Peyer's patch (tissue), 4 donors: ENCODE results near the gene OLFM2. TPM values are rescaled to one million over a fixed set of nuclear protein-coding genes. Genes with fewer than 3 reads are reported as not detected.

ENCODE experiments used
- DNase-seq, 3 donors: peaks; one replicate each; pipeline ENCODE4 v3.0.0-alpha.2; 2017 to 2019
- H3K27ac ChIP-seq, 4 donors: fragments of 200-600 bp; sonication (generic); one replicate each; pipeline ENCODE4 v1.5.1; 2016 to 2019
- H3K27me3 ChIP-seq, 2 donors: fragments of 200-600 bp; sonication (generic); one replicate each; pipeline ENCODE4 v1.5.1; 2019
- H3K36me3 ChIP-seq, 3 donors: fragments of 200-600 bp; sonication (generic); one replicate each; pipeline ENCODE4 v1.5.1; 2016 to 2019
- H3K4me1 ChIP-seq, 4 donors: fragments of 200-600 bp; sonication (generic); one replicate each; pipeline ENCODE4 v1.5.1; 2016 to 2019
- H3K4me3 ChIP-seq, 4 donors: fragments of 200-600 bp; sonication (generic); 1 replicate in 3 of 4; 2 replicates in 1 of 4; pipeline ENCODE4 v1.5.1; 2016 to 2019; ENCODE audit warnings: mild to moderate bottlenecking in 1 of 4
- H3K9me3 ChIP-seq, 4 donors: fragments of 200-600 bp; sonication (generic); one replicate each; pipeline ENCODE4 v1.5.1; 2016 to 2019; ENCODE audit warnings: mild to moderate bottlenecking in 1 of 4
- POLR2A ChIP-seq, 2 donors: fragments of 450-650 bp; IDR thresholded peaks; one replicate each; pipeline ENCODE4 v1.5.1; 2017; ENCODE audit warnings: antibody characterized with exemption in 2 of 2, mild to moderate bottlenecking in 2 of 2, moderate library complexity in 2 of 2
- total RNA-seq, 4 donors: library from RNA; depleted of rRNA; stranded (reverse); fragments of >200 nt; gene quantifications; one replicate each; pipeline ENCODE4 v1.1.0, GENCODE V29; 2016
- TF ChIP-seq, protein P1 (sequence below), 6 experiments: fragments of 450-650 bp in 4 of 6; fragments of 200-600 bp in 2 of 6; sonication (generic) in 1 of 6; IDR thresholded peaks; one replicate each; pipeline ENCODE4 v1.5.1; 2017 to 2019; ENCODE audit warnings: antibody characterized with exemption in 6 of 6, mild to moderate bottlenecking in 3 of 6, moderate library complexity in 1 of 6

Gene OLFM2
- total RNA-seq, 4 donors from 2014 or later: 1.1 to 5.3 (median 2.1) TPM; not detected in 1

DNA sequence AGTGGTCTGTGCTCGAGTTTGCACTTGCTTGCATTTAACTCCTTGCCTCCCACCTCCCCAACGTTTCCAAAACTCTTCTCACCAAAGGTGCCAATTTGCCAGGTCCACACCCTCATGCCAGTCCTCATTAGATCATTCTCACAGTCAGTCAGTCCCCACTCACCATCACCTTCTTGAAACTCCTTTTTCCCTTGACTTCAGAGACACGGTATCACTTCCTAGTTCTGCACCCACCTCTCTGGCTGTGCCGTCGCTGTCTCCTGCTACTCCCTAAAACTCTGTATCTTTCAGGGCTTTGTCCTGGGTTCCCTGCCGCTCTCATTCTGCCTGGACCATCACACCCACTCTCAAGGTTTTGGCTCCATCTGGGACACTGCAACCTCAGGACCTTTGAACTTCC is 19.6 kb downstream of the OLFM2 start:
- H3K27me3 ChIP-seq: peaks cover 0 to 18% of the 10 kb centered on the region in 2 donors
- TF ChIP-seq, protein P1, sequence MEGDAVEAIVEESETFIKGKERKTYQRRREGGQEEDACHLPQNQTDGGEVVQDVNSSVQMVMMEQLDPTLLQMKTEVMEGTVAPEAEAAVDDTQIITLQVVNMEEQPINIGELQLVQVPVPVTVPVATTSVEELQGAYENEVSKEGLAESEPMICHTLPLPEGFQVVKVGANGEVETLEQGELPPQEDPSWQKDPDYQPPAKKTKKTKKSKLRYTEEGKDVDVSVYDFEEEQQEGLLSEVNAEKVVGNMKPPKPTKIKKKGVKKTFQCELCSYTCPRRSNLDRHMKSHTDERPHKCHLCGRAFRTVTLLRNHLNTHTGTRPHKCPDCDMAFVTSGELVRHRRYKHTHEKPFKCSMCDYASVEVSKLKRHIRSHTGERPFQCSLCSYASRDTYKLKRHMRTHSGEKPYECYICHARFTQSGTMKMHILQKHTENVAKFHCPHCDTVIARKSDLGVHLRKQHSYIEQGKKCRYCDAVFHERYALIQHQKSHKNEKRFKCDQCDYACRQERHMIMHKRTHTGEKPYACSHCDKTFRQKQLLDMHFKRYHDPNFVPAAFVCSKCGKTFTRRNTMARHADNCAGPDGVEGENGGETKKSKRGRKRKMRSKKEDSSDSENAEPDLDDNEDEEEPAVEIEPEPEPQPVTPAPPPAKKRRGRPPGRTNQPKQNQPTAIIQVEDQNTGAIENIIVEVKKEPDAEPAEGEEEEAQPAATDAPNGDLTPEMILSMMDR (IDR thresholded peaks at IDR 0.05): no peak
- TF ChIP-seq POLR2A (IDR thresholded peaks at IDR 0.05): no peak

DNA sequence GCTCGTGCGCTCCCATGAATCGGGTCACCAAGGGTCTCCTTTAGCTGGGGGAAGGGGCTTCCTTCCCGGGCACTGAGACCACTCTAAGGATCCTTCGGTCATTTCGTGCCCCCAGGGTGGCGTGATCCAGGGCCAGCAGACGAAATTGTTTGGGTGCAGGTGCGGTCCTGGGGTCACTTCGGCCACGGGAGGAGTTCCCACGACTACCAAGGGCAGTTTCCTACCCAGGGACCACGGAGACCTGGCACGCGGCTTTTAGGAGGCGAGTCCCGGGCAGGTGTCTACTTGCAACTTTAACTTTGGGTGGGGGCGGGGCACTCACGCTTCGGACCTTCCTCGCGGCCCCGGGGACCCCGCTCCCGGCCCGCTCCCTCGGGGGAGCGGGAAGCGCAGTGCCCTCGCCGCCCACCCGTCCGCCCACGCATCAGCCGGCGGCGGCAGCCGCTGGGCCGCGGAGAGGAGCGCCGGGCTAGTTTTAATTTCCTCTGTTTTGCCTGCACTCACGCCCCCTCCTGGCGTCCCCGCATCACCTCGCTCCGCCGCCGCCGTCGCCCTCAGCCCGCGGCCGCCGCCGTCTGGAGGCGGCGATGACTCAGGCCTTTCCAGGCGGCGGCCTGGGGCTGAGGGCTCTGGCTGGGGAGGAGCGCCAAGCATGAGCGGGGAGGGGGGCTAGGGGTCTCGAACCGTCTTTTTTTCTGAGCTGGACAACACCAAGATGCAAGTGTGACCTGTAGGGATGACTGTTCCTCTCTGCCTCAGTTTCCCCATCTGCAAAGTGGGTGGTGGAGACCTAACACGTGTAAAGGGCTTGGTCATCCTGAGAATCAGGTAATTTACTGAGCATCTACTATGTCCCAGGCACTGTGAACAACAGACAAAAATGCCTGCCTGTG is 21.8 kb downstream of the OLFM2 start:
- H3K4me1 ChIP-seq: peaks cover 0 to 21% (median 16%) of the 10 kb centered on the region in 4 donors
- H3K4me3 ChIP-seq: peak overlapping the region; percentile 17 to 57 (median 50)
- H3K36me3 ChIP-seq: no peaks in the 10 kb centered on the region
- no peak for TF ChIP-seq POLR2A (IDR thresholded peaks at IDR 0.05)
- TF ChIP-seq, protein P1 (IDR thresholded peaks at IDR 0.05): peak; percentile 24 to 53 (median 46)
- peak; percentile 55 to 84 (median 73) for DNase-seq
- H3K9me3 ChIP-seq: no peaks in the 10 kb centered on the region
- H3K27ac ChIP-seq: peak overlapping the region in 1 of 4 donors; percentile 49
- H3K27me3 ChIP-seq: peaks cover 0 to 18% of the 10 kb centered on the region in 2 donors

More for the DNA sequence above, 19.6 kb downstream of the OLFM2 start:
- Histone ChIP-seq H3K4me3 (no peak overlapping the region), H3K4me1 (peaks cover 0 to 21% (median 16%) of the 10 kb centered on the region in 4 donors), H3K27ac (no peak overlapping the region), H3K9me3 (no peaks in the 10 kb centered on the region), H3K36me3 (no peaks in the 10 kb centered on the region)
- DNase-seq: no peak

DNA sequence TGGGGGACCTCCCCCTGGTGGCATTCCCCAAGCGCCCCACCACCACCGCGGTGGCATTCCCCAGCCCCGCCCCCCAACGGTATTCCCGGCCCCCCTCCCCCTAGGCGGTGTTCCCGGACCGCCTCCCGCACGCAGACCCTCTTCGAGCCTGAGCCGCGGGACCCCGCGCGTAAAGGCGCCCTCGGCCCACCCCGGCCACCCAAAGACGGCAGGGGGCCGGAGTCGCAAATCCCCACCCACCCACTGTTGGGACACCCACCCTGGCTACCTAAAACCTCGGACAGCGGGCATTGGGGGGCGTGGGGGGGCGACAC is 22.4 kb downstream of the OLFM2 start:
- Histone ChIP-seq H3K9me3 (no peaks in the 10 kb centered on the region), H3K4me1 (peaks cover 0 to 21% (median 16%) of the 10 kb centered on the region in 4 donors), H3K27ac (no peak overlapping the region), H3K36me3 (no peaks in the 10 kb centered on the region), H3K27me3 (peaks cover 0 to 18% of the 10 kb centered on the region in 2 donors), H3K4me3 (peak overlapping the region; percentile 17 to 57 (median 50))
- no peak for DNase-seq
- no peak for TF ChIP-seq POLR2A (IDR thresholded peaks at IDR 0.05)
- TF ChIP-seq, protein P1 (IDR thresholded peaks at IDR 0.05): no peak

DNA sequence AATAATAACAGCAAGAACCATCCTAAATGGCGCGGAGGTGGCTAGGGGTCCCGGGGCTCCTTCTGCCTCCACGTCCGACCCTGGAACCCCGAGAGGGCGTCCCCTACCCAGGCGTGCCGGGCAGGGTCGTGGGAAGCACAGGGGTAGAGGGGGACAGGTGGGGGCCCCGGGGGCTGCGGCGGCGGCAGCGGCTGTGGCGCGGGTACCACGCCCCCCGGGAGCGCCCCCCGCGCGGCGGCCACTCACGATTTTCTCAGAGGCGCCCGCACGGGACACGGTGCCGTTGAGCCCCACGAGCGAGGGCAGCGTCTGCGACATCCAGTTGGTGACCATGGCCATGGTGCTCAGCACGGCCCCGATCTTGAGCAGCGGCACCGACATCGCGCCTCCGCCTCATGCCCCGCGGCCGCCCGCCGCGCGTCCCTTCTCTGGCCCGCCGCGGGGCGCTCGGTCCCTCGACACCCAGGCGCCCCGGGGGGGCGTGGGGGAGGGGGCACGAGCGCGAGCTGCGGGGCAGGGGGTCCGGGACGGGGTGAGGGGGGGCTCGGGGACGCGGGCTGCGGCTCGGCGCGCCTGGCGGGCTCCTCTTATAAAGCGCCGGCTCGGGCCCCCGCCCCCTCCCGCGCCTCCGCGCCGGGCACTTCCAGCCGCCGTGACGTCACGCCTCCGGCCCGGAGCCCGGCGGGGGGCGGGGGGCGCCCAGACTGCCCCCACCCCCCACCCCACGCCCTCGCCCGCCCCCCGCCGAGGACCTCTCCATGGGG is 22.9 kb downstream of the OLFM2 start:
- H3K27me3 ChIP-seq: peaks cover 0 to 18% of the 10 kb centered on the region in 2 donors
- peaks cover 0 to 21% (median 16%) of the 10 kb centered on the region in 4 donors for H3K4me1 ChIP-seq
- peak overlapping the region; percentile 17 to 57 (median 50) for H3K4me3 ChIP-seq
- no peak overlapping the region for H3K27ac ChIP-seq
- no peak for DNase-seq
- TF ChIP-seq POLR2A (IDR thresholded peaks at IDR 0.05): no peak
- TF ChIP-seq, protein P1 (IDR thresholded peaks at IDR 0.05): no peak
- H3K9me3 ChIP-seq: no peaks in the 10 kb centered on the region
- H3K36me3 ChIP-seq: no peaks in the 10 kb centered on the region

DNA sequence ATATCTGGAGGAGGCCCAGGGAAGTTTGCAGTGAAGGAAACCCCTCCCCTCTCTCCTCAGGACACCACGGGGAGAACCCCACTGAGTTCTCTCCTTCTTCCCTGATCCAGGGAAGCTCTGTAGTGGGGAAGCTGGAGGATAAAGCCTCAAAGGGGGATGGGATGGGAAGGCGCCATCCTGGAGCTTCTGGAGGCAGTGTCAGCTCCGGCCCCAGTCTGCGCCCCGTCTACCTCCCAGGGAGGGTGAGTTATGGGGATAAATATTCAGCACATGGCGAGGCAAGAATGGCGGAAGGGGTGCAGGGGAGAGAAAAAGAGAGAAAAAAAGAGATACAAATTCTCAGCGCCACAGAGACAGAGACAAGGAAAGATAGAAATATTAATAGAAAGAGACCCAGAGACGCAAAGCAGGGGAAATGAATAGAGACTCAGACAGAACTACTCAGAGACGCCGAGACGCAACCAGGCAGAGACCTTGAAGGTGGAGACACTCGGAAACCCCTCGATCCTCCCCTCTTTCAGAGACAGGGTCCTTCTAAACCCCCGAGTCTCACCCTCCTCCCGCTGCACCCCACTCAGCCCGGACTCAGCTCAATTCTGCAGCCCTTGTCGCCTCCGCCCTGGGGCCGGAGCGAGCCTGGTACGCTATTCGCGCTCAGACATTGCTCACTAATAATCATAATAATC is 23.6 kb downstream of the OLFM2 start:
- Histone ChIP-seq H3K4me3 (peak overlapping the region in 2 of 4 donors; percentile 49 to 57), H3K27ac (no peak overlapping the region), H3K36me3 (no peaks in the 10 kb centered on the region), H3K4me1 (peaks cover 0 to 21% (median 16%) of the 10 kb centered on the region in 4 donors), H3K9me3 (no peaks in the 10 kb centered on the region), H3K27me3 (peaks cover 0 to 18% of the 10 kb centered on the region in 2 donors)
- DNase-seq: no peak
- TF ChIP-seq, protein P1 (IDR thresholded peaks at IDR 0.05): no peak
- TF ChIP-seq POLR2A (IDR thresholded peaks at IDR 0.05): no peak
